Fibroblast of lung (primary cell): ENCODE data around the gene DIO3.

Experiments
- CTCF ChIP-seq, 2 donors: IDR thresholded peaks in 1 of 2; conservative IDR thresholded peaks in 1 of 2; 1 replicate in 1 of 2; 2 replicates in 1 of 2; pipeline ENCODE4 v1.5.1; 2011 to 2012; ENCODE audit warnings: low read length in 2 of 2, control low read depth in 1 of 2, inconsistent platforms in 1 of 2, low read depth in 1 of 2, mild to moderate bottlenecking in 1 of 2
- EZH2 ChIP-seq: IDR thresholded peaks from 2 replicates; pipeline ENCODE4 v1.5.1; 2012; ENCODE audit warnings: low read length, control low read depth, mild to moderate bottlenecking; ENCODE audit errors: missing control alignments

- no peak for TF ChIP-seq CTCF (conservative IDR thresholded peaks at IDR 0.05 in 1 of 2, IDR thresholded peaks at IDR 0.05 in 1 of 2; ENCODE audit: low read depth in 1 of 2, low read length in 2 of 2)
- no peak for TF ChIP-seq EZH2
Observed at GRCh38 chr14:101556131-101556530, 5.2 kb upstream of the DIO3 start.
